Activated T-helper 17 cell treated with anti-CD3 and anti-CD28 coated beads, Interleukin-2, amount 50 U/mL, for 72 hours (primary cell): ENCODE measurements around the gene ARL8B. TPM values are rescaled to one million over a fixed set of nuclear protein-coding genes. Genes with fewer than 3 reads are reported as not detected.
A peak's percentile ranks its signal among the peaks of the same experiment; 100 is the strongest.

ENCODE experiments used
- ATAC-seq: fragments of 150-1000 bp; cut with Tn5 transposase; replicated peaks from 2 replicates; pipeline ENCODE4 v1.10.0; 2021; ENCODE audit warnings: mild to moderate bottlenecking, moderate library complexity
- H3K27ac Mint-ChIP-seq: one replicate; pipeline ENCODE4 v1.8.0; 2022; ENCODE audit warnings: mixed read lengths
- H3K27me3 Mint-ChIP-seq: one replicate; pipeline ENCODE4 v1.8.0; 2022; ENCODE audit warnings: mixed read lengths
- H3K36me3 Mint-ChIP-seq: one replicate; pipeline ENCODE4 v1.8.0; 2022; ENCODE audit warnings: low read depth, mild to moderate bottlenecking, mixed read lengths
- H3K4me1 Mint-ChIP-seq: one replicate; pipeline ENCODE4 v1.8.0; 2022; ENCODE audit warnings: mixed read lengths
- H3K4me3 Mint-ChIP-seq: one replicate; pipeline ENCODE4 v1.8.0; 2022; ENCODE audit warnings: mild to moderate bottlenecking, mixed read lengths
- H3K9me3 Mint-ChIP-seq: one replicate; pipeline ENCODE4 v1.8.0; 2022; ENCODE audit warnings: mixed read lengths
- total RNA-seq, 2 donors: library from RNA; stranded (reverse); gene quantifications; one replicate each; pipeline ENCODE4 v1.2.3, GENCODE V29; 2022

Gene ARL8B
- total RNA-seq, 2 donors from 2014 or later: 48.2 to 60.9 TPM

DNA sequence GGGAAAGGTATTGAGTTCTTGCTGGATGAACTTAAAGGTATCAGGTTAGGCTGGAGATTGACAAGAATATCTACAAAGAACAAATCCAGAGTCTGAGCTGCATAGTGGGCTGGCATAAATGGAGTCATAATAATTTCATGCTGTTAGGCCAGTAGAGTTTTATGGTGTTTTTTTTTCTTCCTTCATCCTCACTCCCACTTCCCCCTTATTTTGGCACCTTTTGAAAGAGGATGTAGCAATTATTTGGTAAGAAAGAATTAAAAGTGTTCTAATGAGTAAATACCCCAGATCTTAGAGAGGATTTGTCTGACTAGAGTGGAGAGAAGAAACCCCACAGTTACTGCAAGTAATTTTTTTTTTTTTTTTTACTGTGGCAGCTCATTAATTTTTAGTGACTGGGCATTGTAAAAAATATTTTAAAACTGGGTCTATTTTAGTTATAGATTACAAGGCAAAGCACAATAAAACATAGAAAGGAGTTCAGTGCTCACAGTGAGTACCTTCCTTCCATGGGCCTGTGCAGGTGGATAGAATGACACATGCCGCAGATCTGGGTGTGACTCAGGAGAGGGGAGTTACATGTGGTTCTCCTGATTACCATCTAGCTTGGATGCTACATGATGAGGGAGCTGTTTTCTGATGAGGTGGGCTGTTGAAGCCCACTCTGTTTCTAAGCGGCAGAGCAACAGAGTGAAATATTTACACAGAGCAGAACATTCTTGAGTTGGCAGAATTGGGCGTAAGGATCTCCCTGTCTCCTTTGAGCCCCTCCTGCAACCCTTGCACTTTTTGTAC is 70.7 kb downstream of the ARL8B start:
- no peaks in the 10 kb centered on the region for H3K9me3 Mint-ChIP-seq
- H3K27ac Mint-ChIP-seq: peak overlapping the region; percentile 92
- ATAC-seq: peak; percentile 26
- peaks cover 93% of the 10 kb centered on the region for H3K36me3 Mint-ChIP-seq
- H3K27me3 Mint-ChIP-seq: no peaks in the 10 kb centered on the region
- H3K4me1 Mint-ChIP-seq: peaks cover 53% of the 10 kb centered on the region
- peak overlapping the region; percentile 80 for H3K4me3 Mint-ChIP-seq

DNA sequence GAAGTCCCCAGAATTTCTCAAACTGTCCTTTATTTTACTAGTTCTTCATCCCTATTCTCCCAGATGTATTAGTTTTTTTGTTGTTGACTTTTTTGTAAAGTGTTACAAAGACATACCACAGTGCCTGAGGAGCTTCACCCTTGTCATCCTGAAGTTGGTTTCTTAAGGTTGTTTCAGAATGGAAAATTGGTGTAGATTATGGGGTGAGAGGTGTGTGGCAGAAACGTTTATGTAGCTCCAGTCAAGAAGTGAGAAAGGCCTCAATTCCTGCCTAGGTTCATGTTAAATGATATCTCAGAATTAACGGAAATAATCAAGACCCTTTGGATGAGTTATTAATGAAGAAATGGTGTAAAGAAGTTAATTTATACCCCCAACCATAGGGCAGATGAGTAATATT is 72.2 kb downstream of the ARL8B start:
- Mint-ChIP-seq H3K4me3 (peak overlapping the region; percentile 80), H3K9me3 (no peaks in the 10 kb centered on the region), H3K4me1 (peaks cover 66% of the 10 kb centered on the region), H3K36me3 (peaks cover 97% of the 10 kb centered on the region), H3K27me3 (no peaks in the 10 kb centered on the region), H3K27ac (peak overlapping the region; percentile 92)
- peak; percentile 31 for ATAC-seq

DNA sequence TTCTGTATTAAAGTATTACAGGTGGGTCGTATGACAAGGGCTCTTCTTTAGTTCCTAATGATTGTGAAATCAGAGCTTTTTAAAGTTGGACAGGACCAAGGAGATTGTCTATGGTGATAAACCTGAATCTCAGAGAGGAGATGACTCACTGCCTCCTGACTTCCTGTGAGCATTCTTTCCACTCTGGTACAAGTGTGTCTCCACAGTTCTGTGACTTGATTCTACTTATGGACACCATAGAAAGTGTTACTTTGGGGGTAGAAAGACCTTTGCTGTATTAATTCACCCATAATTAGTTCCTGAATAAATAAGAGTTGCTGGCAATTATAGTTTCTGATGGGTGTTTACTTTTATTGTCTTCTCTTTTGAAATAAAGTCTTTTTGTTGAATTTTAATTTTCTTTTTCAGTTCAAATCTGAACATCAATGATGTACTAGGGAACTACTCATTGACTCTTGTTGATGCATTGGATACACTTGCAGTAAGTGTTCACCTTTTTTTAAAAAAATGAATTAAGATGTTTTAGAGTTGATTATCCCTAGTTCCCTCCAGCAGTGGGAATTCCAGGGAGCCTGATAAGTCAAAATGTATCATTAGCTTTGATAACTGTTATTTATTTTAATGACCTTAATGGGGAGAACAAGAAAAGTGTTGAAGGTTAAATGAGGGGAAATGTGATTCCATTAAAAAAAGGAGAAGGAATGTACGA is 72.9 kb downstream of the ARL8B start:
- H3K27ac Mint-ChIP-seq: peak overlapping the region; percentile 92
- no peaks in the 10 kb centered on the region for H3K27me3 Mint-ChIP-seq
- H3K36me3 Mint-ChIP-seq: peaks cover 97% of the 10 kb centered on the region
- peaks cover 70% of the 10 kb centered on the region for H3K4me1 Mint-ChIP-seq
- no peaks in the 10 kb centered on the region for H3K9me3 Mint-ChIP-seq
- ATAC-seq: peak; percentile 47
- peak overlapping the region; percentile 80 for H3K4me3 Mint-ChIP-seq

DNA sequence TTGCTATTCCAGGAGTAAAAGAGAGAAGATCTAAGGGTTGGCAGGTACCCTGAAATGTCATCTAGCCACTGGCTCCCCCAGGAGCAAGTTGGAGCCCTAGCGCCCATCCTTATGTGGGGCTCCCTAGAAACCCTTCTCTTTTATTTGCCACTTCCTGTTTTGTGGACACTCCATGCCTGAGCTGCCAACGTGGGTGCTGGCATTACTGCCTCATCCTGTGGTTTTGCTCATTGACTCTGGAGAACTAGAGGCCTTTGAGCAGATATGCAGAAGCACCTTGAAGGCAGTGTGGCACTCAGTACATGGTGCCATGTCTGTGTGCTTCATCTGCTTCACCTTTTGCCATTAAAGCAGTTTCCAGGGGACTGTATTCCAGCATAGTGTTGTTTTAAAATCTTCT is 73.5 kb downstream of the ARL8B start:
- Mint-ChIP-seq H3K27me3 (no peaks in the 10 kb centered on the region), H3K9me3 (no peaks in the 10 kb centered on the region), H3K36me3 (peaks cover 97% of the 10 kb centered on the region), H3K27ac (peak overlapping the region; percentile 92), H3K4me3 (peak overlapping the region; percentile 80), H3K4me1 (peaks cover 70% of the 10 kb centered on the region)
- peak; percentile 15 for ATAC-seq

DNA sequence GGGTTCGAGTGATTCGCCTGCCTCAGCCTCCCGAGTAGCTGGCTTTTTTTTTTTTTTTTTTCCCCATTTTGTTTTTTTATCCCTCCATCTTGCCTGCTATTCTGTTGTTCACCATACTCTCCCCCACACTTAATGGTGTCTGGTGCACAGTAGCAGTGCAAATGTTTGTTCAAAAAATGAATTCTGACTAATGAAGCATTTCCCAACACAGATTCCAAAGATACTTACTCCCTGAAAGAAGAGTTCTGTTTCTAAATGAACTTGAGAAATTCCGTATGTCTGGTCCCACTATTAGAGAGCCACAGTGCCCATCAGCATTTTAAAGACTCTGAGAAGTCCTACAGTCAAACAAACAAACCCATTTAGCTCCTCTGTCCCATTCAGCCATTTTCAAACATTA is 74.9 kb downstream of the ARL8B start:
- Mint-ChIP-seq H3K27ac (peak overlapping the region; percentile 92), H3K4me3 (peak overlapping the region; percentile 80), H3K4me1 (peaks cover 69% of the 10 kb centered on the region), H3K9me3 (no peaks in the 10 kb centered on the region), H3K27me3 (no peaks in the 10 kb centered on the region), H3K36me3 (peaks cover 97% of the 10 kb centered on the region)
- ATAC-seq: no peak

DNA sequence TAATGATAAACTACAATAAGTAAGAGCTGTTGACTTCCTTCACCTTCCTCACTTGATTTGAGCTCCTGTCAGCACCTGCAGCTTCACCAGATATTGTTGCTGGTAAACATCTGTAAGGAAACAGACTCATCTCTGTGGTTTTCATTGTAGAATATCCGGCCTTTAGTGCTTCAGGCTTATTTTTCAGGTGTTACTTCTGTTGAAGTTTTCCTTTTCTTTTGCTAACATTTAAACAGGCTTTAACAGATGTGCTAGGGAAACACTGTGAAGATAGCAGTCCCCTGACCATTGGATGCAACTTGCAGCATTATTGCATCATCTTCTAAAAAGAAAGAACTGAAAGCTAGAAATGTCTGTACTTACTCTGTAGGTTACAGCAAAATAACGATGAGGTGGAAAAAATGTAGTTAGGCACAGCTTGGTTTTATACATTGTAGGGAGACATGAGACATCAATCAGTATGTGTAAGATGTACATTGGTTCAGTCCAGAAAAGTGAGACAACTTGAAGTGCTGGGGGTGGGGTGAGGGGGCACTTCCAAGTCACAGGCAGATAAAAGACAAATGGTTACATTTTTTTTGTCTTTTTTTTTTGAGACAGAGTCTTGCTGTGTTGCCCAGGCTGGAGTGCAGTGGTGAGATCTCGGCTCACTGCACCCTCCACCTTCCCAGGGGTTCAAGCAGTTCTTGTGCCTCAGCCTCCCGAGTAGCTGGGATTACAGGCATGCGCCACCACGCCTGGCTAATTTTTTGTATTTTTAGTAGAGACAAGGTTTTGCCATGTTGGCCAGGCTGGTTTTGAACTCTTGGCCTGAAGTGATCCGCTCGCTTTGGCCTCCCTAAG is 75.6 kb downstream of the ARL8B start:
- peaks cover 97% of the 10 kb centered on the region for H3K36me3 Mint-ChIP-seq
- peaks cover 65% of the 10 kb centered on the region for H3K4me1 Mint-ChIP-seq

DNA sequence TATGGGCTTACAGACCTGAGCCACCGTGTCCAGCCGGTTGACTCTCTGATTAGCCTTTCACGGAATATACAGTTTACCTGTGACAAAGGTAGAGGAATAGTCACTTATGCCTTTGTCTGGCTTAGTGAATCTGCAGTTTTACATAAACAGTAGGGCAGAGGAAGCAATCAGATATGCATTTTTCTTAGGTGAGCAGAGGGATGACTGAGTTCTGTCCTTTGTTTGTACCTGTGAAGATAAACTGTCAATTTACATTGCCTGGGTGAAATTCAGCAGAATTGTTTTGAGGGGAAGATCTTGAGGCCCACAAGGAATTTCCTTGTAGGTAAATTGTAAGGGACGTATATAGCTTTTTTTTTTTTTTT is 76.2 kb downstream of the ARL8B start:
- Mint-ChIP-seq H3K27ac (peak overlapping the region; percentile 92), H3K36me3 (peaks cover 97% of the 10 kb centered on the region), H3K9me3 (no peaks in the 10 kb centered on the region), H3K4me1 (peaks cover 64% of the 10 kb centered on the region), H3K27me3 (no peaks in the 10 kb centered on the region), H3K4me3 (peak overlapping the region; percentile 80)
- no peak for ATAC-seq

More for the DNA sequence above, 75.6 kb downstream of the ARL8B start:
- Mint-ChIP-seq H3K4me3 (peak overlapping the region; percentile 80), H3K27me3 (no peaks in the 10 kb centered on the region), H3K27ac (peak overlapping the region; percentile 92), H3K9me3 (no peaks in the 10 kb centered on the region)
- peak; percentile 58 for ATAC-seq

DNA sequence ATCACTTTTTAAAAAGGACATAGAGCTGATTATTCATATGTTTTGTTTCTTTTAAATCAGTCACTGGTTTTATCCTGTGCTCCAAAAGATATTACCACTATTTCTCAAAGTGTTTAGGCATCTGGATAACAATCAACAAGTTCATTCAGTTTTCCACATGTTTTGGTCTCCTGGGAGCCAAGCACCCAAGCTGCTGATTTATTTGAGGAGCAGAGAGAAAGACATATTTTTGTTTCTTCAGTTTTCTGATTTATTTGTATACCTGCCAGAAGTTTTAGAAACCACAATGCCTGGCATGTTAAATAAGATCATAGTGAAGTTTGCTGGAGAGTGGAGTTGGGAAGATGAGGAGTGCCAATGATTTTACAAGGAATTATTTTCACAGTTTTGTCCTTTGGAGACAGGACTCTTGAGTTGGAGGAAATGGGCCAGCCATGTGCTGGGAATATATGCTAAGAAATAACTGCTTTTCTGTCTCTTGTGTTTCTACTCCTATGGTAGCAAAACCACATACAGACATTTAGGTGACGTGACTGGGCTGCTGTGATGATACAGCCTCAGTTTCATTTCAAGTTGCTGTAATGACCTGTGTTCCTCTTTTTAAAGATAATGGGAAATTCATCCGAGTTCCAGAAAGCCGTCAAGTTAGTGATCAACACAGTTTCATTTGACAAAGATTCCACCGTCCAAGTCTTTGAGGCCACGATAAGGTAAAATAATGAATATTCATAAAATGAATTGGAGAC is 77.1 kb downstream of the ARL8B start:
- peak; percentile 20 for ATAC-seq
- Mint-ChIP-seq H3K27me3 (no peaks in the 10 kb centered on the region), H3K9me3 (no peaks in the 10 kb centered on the region), H3K36me3 (peaks cover 97% of the 10 kb centered on the region), H3K4me3 (peak overlapping the region; percentile 80), H3K27ac (peak overlapping the region; percentile 92), H3K4me1 (peaks cover 59% of the 10 kb centered on the region)

DNA sequence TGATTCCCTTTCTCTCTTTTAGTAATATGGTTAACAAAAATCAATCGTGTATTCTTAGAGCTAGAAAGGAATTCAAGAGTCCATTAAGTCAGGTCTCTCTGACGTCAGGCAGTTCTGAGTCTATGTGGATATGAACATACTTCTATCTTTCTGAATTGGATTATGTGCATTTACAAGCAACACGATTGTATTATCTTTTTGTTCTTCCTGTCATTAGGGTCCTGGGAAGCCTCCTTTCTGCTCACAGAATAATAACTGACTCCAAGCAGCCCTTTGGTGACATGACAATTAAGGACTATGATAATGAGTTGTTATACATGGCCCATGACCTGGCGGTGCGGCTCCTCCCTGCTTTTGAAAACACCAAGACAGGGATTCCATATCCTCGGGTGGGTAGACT is 79.4 kb downstream of the ARL8B start:
- H3K36me3 Mint-ChIP-seq: peaks cover 97% of the 10 kb centered on the region
- H3K27ac Mint-ChIP-seq: peak overlapping the region; percentile 77
- H3K27me3 Mint-ChIP-seq: no peaks in the 10 kb centered on the region
- no peak for ATAC-seq
- H3K4me1 Mint-ChIP-seq: peaks cover 52% of the 10 kb centered on the region
- H3K9me3 Mint-ChIP-seq: no peaks in the 10 kb centered on the region
- H3K4me3 Mint-ChIP-seq: peak overlapping the region; percentile 22

DNA sequence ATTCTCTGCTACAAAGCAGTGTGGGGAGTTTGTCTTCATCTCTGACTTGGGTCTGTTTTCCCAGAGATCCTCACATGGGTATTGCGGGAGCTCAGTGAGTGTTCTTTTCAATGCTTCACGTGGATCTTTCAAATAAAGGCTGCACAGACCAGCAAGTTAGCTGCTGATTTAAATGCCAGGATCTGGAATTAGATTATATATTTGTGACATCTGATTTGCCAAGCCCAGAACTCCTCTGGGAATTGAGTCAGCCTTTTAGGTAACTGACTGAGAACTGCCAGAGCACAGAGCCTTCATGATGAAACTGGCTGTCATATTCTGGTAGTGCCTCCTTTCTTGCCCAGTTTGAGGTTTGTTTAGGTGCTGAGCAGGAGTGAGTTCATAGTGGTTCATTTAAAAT is 80.1 kb downstream of the ARL8B start:
- Mint-ChIP-seq H3K36me3 (peaks cover 97% of the 10 kb centered on the region), H3K4me1 (peaks cover 46% of the 10 kb centered on the region), H3K4me3 (peak overlapping the region; percentile 22), H3K27me3 (no peaks in the 10 kb centered on the region), H3K27ac (peak overlapping the region; percentile 77), H3K9me3 (no peaks in the 10 kb centered on the region)
- ATAC-seq: no peak

DNA sequence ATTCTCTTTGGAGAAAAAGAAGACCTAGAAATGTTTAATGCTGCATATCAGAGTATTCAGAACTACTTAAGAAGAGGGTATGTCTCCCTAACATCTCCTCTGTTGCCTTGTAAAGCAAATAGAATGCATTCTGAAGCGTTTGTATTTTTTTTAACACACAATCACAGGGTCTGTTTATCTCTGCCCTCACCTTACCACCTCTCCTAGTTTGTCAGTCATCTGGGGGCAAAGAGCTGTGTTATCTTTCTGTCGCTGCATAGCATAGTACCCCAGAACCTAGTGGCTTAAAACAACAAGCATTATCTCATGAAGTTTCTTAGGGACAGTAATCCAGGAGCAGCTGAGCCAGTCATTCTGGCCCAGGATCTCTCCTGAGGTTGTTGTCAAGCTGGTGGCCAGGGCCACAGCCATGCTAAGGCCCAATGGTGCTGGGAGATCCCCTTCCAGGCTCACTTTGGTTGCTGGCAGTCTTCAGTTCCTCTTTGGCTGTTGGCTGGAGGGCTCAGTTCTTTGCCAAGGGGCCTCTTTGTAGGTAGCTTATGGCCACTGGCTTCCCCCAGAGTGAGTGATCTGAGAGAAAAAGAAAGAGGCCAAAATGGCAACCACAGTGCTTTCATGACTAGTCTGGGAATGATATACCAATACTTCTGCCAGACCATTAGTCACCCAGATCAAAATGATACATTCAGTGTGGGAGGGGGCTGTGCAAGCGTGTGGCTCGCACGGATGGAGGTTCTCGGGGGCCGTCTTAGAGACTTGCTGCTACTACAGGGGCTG is 83.3 kb downstream of the ARL8B start:
- peak; percentile 93 for ATAC-seq

DNA sequence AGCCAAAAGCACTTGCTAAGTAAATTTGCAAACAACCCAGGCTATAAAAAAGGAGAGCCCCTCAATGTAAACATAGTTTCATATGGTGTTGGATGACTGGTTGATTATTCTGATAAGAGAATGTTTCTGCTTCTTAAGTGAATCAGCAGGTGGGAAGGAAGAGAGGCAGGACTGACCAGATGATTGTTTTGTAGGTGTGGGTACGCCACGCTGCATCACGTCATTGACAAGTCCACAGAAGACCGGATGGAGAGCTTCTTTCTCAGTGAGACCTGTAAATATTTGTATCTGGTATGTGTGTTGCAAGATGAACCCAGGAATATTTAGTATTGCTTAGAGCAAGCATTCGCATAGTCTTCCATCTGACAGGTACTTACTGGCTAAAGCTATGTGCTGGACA is 88.8 kb downstream of the ARL8B start:
- no peaks in the 10 kb centered on the region for H3K27me3 Mint-ChIP-seq
- H3K27ac Mint-ChIP-seq: peak overlapping the region; percentile 15
- H3K4me1 Mint-ChIP-seq: peaks cover 34% of the 10 kb centered on the region

More for the DNA sequence above, 83.3 kb downstream of the ARL8B start:
- Mint-ChIP-seq H3K36me3 (peaks cover 97% of the 10 kb centered on the region), H3K27ac (peak overlapping the region; percentile 98), H3K4me1 (peaks cover 32% of the 10 kb centered on the region), H3K27me3 (no peaks in the 10 kb centered on the region), H3K4me3 (peak overlapping the region; percentile 75), H3K9me3 (no peaks in the 10 kb centered on the region)

More for the DNA sequence above, 88.8 kb downstream of the ARL8B start:
- ATAC-seq: no peak
- H3K4me3 Mint-ChIP-seq: no peak overlapping the region
- H3K36me3 Mint-ChIP-seq: peaks cover 100% of the 10 kb centered on the region
- no peaks in the 10 kb centered on the region for H3K9me3 Mint-ChIP-seq
